Endothelial cell of umbilical vein (primary cell): Measurements from ENCODE around the gene CMSS1. TPM values are rescaled to one million over a fixed set of nuclear protein-coding genes. Genes with fewer than 3 reads are reported as not detected.

Experiments
- BruUV-seq: library from RNA; stranded (reverse); fragments of 400-500 nt; replicated peaks from 2 replicates; lab custom pipeline; 2021; lab: Mats Ljungman, UMichigan
- CTCF ChIA-PET: fragments of 300-600, 350-600 bp; sonication (Branson Sonifier 250); formaldehyde crosslinking; loops from one replicate; lab custom pipeline; 2021; ENCODE audit warnings: antibody characterized with exemption, inconsistent platforms; lab: Charles Lee
- POLR2A ChIA-PET: fragments of 300-600, 350-600 bp; sonication (Branson Sonifier 250); formaldehyde crosslinking; loops from one replicate; lab custom pipeline; 2021; ENCODE audit warnings: antibody characterized with exemption, inconsistent platforms; lab: Charles Lee
- DNase-seq: peaks from one replicate; pipeline ENCODE4 v3.0.0-alpha.2; 2011; ENCODE audit warnings: low read depth, low spot score
- FAIRE-seq: peaks from 2 replicates; lab custom pipeline; 2011; peaks lifted over from hg19 to GRCh38; lab: Jason Lieb, UNC
- H2AFZ ChIP-seq: 2 replicates; pipeline ENCODE4 v1.6.0; 2012; ENCODE audit warnings: low read depth, low read length, control low read depth, inconsistent platforms
- H3K27ac ChIP-seq: 2 replicates; pipeline ENCODE4 v1.5.1; 2011; ENCODE audit warnings: low read depth, mild to moderate bottlenecking, control low read depth, low read length, moderate library complexity; ENCODE audit not compliant: insufficient read depth
- H3K27me3 ChIP-seq, 2 experiments: 2 replicates each; pipeline versions ENCODE4 v1.6.0 to v1.6.1; 2011; ENCODE audit warnings: low read length in 2 of 2, mixed read lengths in 1 of 2; ENCODE audit not compliant: control insufficient read depth in 2 of 2, insufficient read depth in 2 of 2
- H3K36me3 ChIP-seq, 2 experiments: 2 replicates in 1 of 2; 3 replicates in 1 of 2; pipeline ENCODE4 v1.5.1; 2011; ENCODE audit warnings: low read length in 2 of 2, mild to moderate bottlenecking in 1 of 2, moderate library complexity in 1 of 2; ENCODE audit not compliant: control insufficient read depth in 2 of 2, insufficient read depth in 2 of 2; ENCODE audit errors: extremely low read depth in 1 of 2
- H3K4me1 ChIP-seq: 3 replicates; pipeline ENCODE4 v1.5.1; 2011; ENCODE audit warnings: mild to moderate bottlenecking, low read length; ENCODE audit not compliant: control insufficient read depth, insufficient read depth; ENCODE audit errors: extremely low read depth
- H3K4me2 ChIP-seq: 2 replicates; pipeline ENCODE4 v1.6.1; 2011; ENCODE audit warnings: low read length, control low read depth, mixed read lengths; ENCODE audit not compliant: insufficient read depth
- H3K4me3 ChIP-seq, 3 experiments: fragments of 200-600 bp in 1 of 3; sonication (generic), shearing (Covaris generic) in 1 of 3; replicated peaks in 1 of 3; 2 replicates each; pipeline ENCODE4 v1.5.1; 2011 to 2016; ENCODE audit warnings: control low read depth in 3 of 3, low read length in 3 of 3, mild to moderate bottlenecking in 2 of 3, inconsistent platforms in 1 of 3, low read depth in 1 of 3, moderate library complexity in 1 of 3; ENCODE audit not compliant: insufficient read depth in 1 of 3
- H3K79me2 ChIP-seq: 2 replicates; pipeline ENCODE4 v1.6.0; 2012; ENCODE audit warnings: low read length, inconsistent platforms; ENCODE audit not compliant: control insufficient read depth, insufficient read depth
- H3K9ac ChIP-seq: replicated peaks from 2 replicates; pipeline ENCODE3; 2011; ENCODE audit warnings: low read length, control low read depth; ENCODE audit not compliant: insufficient read depth; ENCODE audit errors: extremely low read depth
- H3K9me1 ChIP-seq: replicated peaks from 3 replicates; pipeline ENCODE4 v1.6.0; 2011; ENCODE audit warnings: mild to moderate bottlenecking, low read length; ENCODE audit not compliant: control insufficient read depth, insufficient read depth; ENCODE audit errors: extremely low read depth
- H3K9me3 ChIP-seq: replicated peaks from 2 replicates; pipeline ENCODE4 v1.5.1; 2012; ENCODE audit warnings: low read length, inconsistent platforms; ENCODE audit not compliant: control insufficient read depth, insufficient read depth
- H4K20me1 ChIP-seq: replicated peaks from 2 replicates; pipeline ENCODE3; 2011; ENCODE audit warnings: mild to moderate bottlenecking, low read length; ENCODE audit not compliant: control insufficient read depth, insufficient read depth; ENCODE audit errors: extremely low read depth
- EZH2 ChIP-seq: IDR thresholded peaks from 2 replicates; pipeline ENCODE4 v1.6.1; 2012; ENCODE audit warnings: borderline replicate concordance, low read depth, mild to moderate bottlenecking, moderate library complexity, low read length, inconsistent platforms; ENCODE audit not compliant: severe bottlenecking
- FOS ChIP-seq: IDR thresholded peaks from 2 replicates; pipeline ENCODE4 v1.6.1; 2011; ENCODE audit warnings: mild to moderate bottlenecking, low read length, moderate library complexity, borderline replicate concordance; ENCODE audit not compliant: insufficient read depth
- GATA2 ChIP-seq: IDR thresholded peaks from 2 replicates; pipeline ENCODE4 v1.7.0; 2011; ENCODE audit warnings: low read depth, mild to moderate bottlenecking, moderate library complexity, mixed read lengths, low read length; ENCODE audit not compliant: insufficient read length, insufficient read depth
- JUN ChIP-seq: IDR thresholded peaks from 2 replicates; pipeline ENCODE4 v1.6.1; 2011; ENCODE audit warnings: borderline replicate concordance, low read depth; ENCODE audit not compliant: insufficient read length, insufficient read depth
- MYC ChIP-seq: IDR thresholded peaks from one replicate; pipeline ENCODE4 v1.6.1; 2011; ENCODE audit warnings: mild to moderate bottlenecking, low read depth, low read length
- POLR2A ChIP-seq: IDR thresholded peaks from 2 replicates; pipeline ENCODE4 v1.6.1; 2012; ENCODE audit warnings: low read depth, mild to moderate bottlenecking, control low read depth, low read length
- POLR2AphosphoS5 ChIP-seq: IDR thresholded peaks from 2 replicates; pipeline ENCODE4 v1.6.1; 2012; ENCODE audit warnings: low read depth, mild to moderate bottlenecking, control low read depth, low read length, moderate library complexity; ENCODE audit not compliant: insufficient read depth
- dilution Hi-C: fragments of 300-500 bp; cut with MboI; formaldehyde crosslinking; loops from one replicate; pipeline ENCODE4 v1.15.0; 2019; ENCODE audit warnings: low sequenced_read_pairs; ENCODE audit not compliant: extremely low pct_ligation_motif_present
- intact Hi-C: fragments of 100-400 bp; cut with micrococcal nuclease; formaldehyde crosslinking; loops from one replicate; pipeline ENCODE4 v1.10.0; 2022
- polyA plus RNA-seq, 4 experiments: library from polyadenylated mRNA; depleted of rRNA in 3 of 4; stranded (reverse) in 3 of 4; unstranded in 1 of 4; fragments of >200 nt; gene quantifications; 2 replicates each; pipeline versions ENCODE4 v1.2.1 to v1.2.3, GENCODE V29; 2011 to 2012; ENCODE audit warnings: missing spikeins in 1 of 4
- total RNA-seq: library from RNA; stranded (reverse); gene quantifications from 2 replicates; pipeline ENCODE4 v1.2.3, GENCODE V29; 2021
- TF ChIP-seq, protein P1 (sequence below), 2 donors: IDR thresholded peaks; 1 replicate in 1 of 2; 2 replicates in 1 of 2; pipeline ENCODE4 v1.5.1; 2011; ENCODE audit warnings: low read length in 2 of 2, mild to moderate bottlenecking in 2 of 2, moderate library complexity in 2 of 2, control low read depth in 1 of 2, inconsistent platforms in 1 of 2, low read depth in 1 of 2; ENCODE audit not compliant: insufficient read depth in 1 of 2; ENCODE audit errors: extremely low read depth in 1 of 2
- TF ChIP-seq, protein P2 (sequence below): IDR thresholded peaks from 2 replicates; pipeline ENCODE4 v1.6.1; 2011; ENCODE audit not compliant: insufficient read depth, insufficient read length

The CMSS1 gene
- total and polyA plus RNA-seq, 2 donors (not counting 3 experiments of a cell fraction or from before 2014, with no cell fraction given), result 9.7 to 60.6 TPM

DNA sequence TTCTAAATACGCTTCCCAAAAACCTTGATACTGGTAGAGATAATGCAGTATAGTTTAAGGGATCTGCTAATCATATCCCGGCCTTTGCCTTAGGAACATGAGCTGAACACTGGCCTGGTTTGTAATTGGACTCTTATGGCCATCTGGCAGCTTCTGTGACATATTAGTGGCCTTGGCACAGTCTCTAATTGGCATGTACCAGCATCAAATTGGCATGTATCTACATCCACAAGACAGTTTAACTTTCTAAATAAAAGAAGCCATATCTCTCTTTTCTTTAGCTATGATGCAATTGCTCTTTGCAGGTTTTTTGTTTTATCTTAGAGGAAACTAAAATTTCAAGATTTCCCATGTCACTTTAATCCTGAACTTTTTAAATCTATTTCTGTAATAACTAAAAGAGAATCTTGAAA lies 341.3 kb downstream of the CMSS1 start:
- FAIRE-seq, result peak; percentile 70
- peak; percentile 54 for DNase-seq
- Histone ChIP-seq H3K9me3 (peaks cover 5% of the 10 kb centered on the region), H3K27ac (peak overlapping the region; percentile 75), H3K79me2 (no peaks in the 10 kb centered on the region), H3K4me1 (peaks cover 41% of the 10 kb centered on the region), H2AFZ (no peak overlapping the region), H3K4me2 (peak overlapping the region; percentile 35), H3K4me3 (peak overlapping the region in 2 of 3 experiments; percentile 14 to 43), H3K9ac (peak overlapping the region; percentile 50), H3K36me3 (no peaks in the 10 kb centered on the region), H3K27me3 (no peaks in the 10 kb centered on the region), H3K9me1 (no peaks in the 10 kb centered on the region), H4K20me1 (no peaks in the 10 kb centered on the region)
- dilution Hi-C loops, result no loop called here
- BruUV-seq, result TSS peak; percentile 90
- POLR2A ChIA-PET, result no interaction called here
- no peak for TF ChIP-seq GATA2
- no peak for TF ChIP-seq POLR2A
- no peak for TF ChIP-seq EZH2
- TF ChIP-seq MYC, result no peak
- no peak for TF ChIP-seq POLR2AphosphoS5
- TF ChIP-seq, protein P1, sequence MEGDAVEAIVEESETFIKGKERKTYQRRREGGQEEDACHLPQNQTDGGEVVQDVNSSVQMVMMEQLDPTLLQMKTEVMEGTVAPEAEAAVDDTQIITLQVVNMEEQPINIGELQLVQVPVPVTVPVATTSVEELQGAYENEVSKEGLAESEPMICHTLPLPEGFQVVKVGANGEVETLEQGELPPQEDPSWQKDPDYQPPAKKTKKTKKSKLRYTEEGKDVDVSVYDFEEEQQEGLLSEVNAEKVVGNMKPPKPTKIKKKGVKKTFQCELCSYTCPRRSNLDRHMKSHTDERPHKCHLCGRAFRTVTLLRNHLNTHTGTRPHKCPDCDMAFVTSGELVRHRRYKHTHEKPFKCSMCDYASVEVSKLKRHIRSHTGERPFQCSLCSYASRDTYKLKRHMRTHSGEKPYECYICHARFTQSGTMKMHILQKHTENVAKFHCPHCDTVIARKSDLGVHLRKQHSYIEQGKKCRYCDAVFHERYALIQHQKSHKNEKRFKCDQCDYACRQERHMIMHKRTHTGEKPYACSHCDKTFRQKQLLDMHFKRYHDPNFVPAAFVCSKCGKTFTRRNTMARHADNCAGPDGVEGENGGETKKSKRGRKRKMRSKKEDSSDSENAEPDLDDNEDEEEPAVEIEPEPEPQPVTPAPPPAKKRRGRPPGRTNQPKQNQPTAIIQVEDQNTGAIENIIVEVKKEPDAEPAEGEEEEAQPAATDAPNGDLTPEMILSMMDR (IDR thresholded peaks at IDR 0.05; ENCODE audit: extremely low read depth in 1 of 2, insufficient read depth in 1 of 2, low read depth in 1 of 2, low read length in 2 of 2), result no peak
- TF ChIP-seq FOS, result no peak
- TF ChIP-seq JUN, result no peak
- TF ChIP-seq, protein P2, sequence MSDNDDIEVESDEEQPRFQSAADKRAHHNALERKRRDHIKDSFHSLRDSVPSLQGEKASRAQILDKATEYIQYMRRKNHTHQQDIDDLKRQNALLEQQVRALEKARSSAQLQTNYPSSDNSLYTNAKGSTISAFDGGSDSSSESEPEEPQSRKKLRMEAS, result no peak
- CTCF ChIA-PET, result interaction anchor here (1.0 to 3.0 kb wide), 11 partner anchors 9 to 327 kb away, joined by 3 to 23 read pairs (median 4); no protein-coding TSS in a partner anchor
- intact Hi-C loops, result loop anchor here (1.0 to 5.0 kb wide), 6 partner anchors 51 to 287 kb away; no protein-coding TSS in a partner anchor
